ENCODE measurements around the gene SETD1A.

The SETD1A gene

GRCh38 chr16:30982548-30983288, 25.2 kb downstream of the SETD1A start:
- no peak for DNase-seq (ENCODE audit: low read depth in 2 of 2)

- no peak for DNase-seq (ENCODE audit: low read depth in 2 of 2)
These were observed 25.8 kb downstream of the SETD1A start for GRCh38 chr16:30983289-30983889.

- no peak for DNase-seq (ENCODE audit: low read depth in 2 of 2)
These were observed 26.5 kb downstream of the SETD1A start for GRCh38 chr16:30983898-30984610.

GRCh38 chr16:30984669-30985400, 27.3 kb downstream of the SETD1A start, which contains the start of gene HSD3B7:
TSS of gene HSD3B7 (plus strand) at chr16:30985207. CDS start at chr16:30985659, 452 bp downstream.
- DNase-seq (ENCODE audit: low read depth in 2 of 2) = peak; percentile 77 to 80

GRCh38 chr16:30985401-30986128, 28.0 kb downstream of the SETD1A start:
- DNase-seq (ENCODE audit: low read depth in 2 of 2) = no peak

GRCh38 chr16:30986129-30986991, 28.8 kb downstream of the SETD1A start:
- no peak for DNase-seq (ENCODE audit: low read depth in 2 of 2)

GRCh38 chr16:30987581-30988190, 30.1 kb downstream of the SETD1A start:
- DNase-seq (ENCODE audit: low read depth in 2 of 2) = no peak

- no peak for DNase-seq (ENCODE audit: low read depth in 2 of 2)
These were observed 32.0 kb downstream of the SETD1A start for GRCh38 chr16:30989469-30990047.

- DNase-seq (ENCODE audit: low read depth in 2 of 2) = no peak
These were observed 32.6 kb downstream of the SETD1A start for GRCh38 chr16:30990105-30990504.

GRCh38 chr16:30991052-30991451, 33.5 kb downstream of the SETD1A start:
- DNase-seq (ENCODE audit: low read depth in 2 of 2) = no peak

GRCh38 chr16:30992276-30992780, 34.8 kb downstream of the SETD1A start:
- no peak for DNase-seq (ENCODE audit: low read depth in 2 of 2)

GRCh38 chr16:30992931-30993816, 35.6 kb downstream of the SETD1A start:
- no peak for DNase-seq (ENCODE audit: low read depth in 2 of 2)

- DNase-seq (ENCODE audit: low read depth in 2 of 2) = no peak
These were observed 38.4 kb downstream of the SETD1A start for GRCh38 chr16:30995927-30996323.

GRCh38 chr16:30996324-30996984, 38.9 kb downstream of the SETD1A start:
- no peak for DNase-seq (ENCODE audit: low read depth in 2 of 2)

GRCh38 chr16:30996985-30997724, 39.6 kb downstream of the SETD1A start:
- peak; percentile 83 to 84 for DNase-seq (ENCODE audit: low read depth in 2 of 2)

- DNase-seq (ENCODE audit: low read depth in 2 of 2) = no peak
These were observed 40.5 kb downstream of the SETD1A start for GRCh38 chr16:30997725-30998711.

All from stimulated activated CD8-positive, alpha-beta memory T cell treated with anti-CD3 and anti-CD28 coated beads, Interleukin-2, amount 100 ng/mL, for 48 hours (primary cell).